Measurements from ENCODE around the gene WDR86. TPM values are rescaled to one million over a fixed set of nuclear protein-coding genes. Genes with fewer than 3 reads are reported as not detected.

Gene WDR86
- polyA plus RNA-seq, 1 donor from 2014 or later: 46.2 TPM

DNA sequence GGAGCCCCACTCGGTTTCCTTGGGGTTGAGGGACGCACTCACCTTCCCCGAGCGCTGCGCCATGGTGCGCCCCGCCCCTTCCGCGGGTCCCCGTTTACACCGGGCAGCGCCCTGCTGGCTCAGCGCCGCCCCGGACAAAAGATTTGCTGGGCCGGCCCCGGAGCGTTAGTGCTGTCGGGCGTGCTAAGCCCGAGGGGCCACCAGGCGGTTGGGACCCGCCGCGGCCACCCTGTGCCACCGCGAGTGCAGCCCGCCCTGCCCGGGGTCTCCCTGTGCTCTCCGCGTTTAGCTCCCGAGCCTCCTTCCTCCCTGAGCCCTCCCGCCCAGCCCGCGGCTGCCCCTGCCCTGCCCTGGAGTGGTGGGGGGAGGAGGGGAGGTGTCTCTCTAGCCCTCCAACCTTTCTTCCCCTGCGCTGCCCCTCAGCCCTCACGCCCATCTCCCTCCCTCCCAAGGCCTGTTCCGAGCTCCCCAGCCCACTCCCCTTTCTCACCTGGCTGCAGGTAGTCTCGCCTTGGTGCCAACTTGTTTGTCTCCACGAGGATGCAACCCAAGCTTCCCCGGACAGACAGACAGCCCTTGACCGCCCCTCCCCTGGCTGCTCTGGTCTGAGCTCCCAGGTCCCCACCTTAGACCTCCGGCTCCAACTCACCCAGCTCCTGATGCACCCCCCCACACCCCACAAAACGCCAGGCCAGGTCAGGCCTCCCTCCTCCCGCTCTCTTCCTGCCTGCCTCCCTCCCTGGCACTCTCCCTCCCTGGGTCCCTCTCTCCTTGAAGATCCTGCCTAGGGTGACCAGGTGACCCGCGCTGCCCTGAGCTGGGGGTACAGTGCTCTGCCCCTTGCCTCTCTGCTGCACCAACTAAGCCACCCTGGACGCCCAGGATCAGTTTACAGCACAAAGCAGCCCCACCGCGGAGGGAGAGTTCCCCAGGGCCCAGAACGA, 30.3 kb upstream of the WDR86 start, which contains the start of gene CRYGN:
CRYGN (minus strand) TSS at position 287 of the 944 bp plus-strand sequence; CDS start at position 63, 224 bp downstream.
- TF ChIP-seq, protein P1, sequence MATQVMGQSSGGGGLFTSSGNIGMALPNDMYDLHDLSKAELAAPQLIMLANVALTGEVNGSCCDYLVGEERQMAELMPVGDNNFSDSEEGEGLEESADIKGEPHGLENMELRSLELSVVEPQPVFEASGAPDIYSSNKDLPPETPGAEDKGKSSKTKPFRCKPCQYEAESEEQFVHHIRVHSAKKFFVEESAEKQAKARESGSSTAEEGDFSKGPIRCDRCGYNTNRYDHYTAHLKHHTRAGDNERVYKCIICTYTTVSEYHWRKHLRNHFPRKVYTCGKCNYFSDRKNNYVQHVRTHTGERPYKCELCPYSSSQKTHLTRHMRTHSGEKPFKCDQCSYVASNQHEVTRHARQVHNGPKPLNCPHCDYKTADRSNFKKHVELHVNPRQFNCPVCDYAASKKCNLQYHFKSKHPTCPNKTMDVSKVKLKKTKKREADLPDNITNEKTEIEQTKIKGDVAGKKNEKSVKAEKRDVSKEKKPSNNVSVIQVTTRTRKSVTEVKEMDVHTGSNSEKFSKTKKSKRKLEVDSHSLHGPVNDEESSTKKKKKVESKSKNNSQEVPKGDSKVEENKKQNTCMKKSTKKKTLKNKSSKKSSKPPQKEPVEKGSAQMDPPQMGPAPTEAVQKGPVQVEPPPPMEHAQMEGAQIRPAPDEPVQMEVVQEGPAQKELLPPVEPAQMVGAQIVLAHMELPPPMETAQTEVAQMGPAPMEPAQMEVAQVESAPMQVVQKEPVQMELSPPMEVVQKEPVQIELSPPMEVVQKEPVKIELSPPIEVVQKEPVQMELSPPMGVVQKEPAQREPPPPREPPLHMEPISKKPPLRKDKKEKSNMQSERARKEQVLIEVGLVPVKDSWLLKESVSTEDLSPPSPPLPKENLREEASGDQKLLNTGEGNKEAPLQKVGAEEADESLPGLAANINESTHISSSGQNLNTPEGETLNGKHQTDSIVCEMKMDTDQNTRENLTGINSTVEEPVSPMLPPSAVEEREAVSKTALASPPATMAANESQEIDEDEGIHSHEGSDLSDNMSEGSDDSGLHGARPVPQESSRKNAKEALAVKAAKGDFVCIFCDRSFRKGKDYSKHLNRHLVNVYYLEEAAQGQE (IDR thresholded peaks at IDR 0.05; ENCODE audit: borderline replicate concordance): no peak
- TF ChIP-seq POLR2AphosphoS5 (IDR thresholded peaks at IDR 0.05) (no peak), MXI1 (conservative IDR thresholded peaks at IDR 0.05; ENCODE audit: poor library complexity, severe bottlenecking) (no peak), SMC3 (conservative IDR thresholded peaks at IDR 0.05; ENCODE audit: poor library complexity) (no peak), RAD21 (conservative IDR thresholded peaks at IDR 0.05) (no peak), EP300 (conservative IDR thresholded peaks at IDR 0.05; ENCODE audit: poor library complexity, severe bottlenecking) (no peak), EZH2 (IDR thresholded peaks at IDR 0.05; ENCODE audit: borderline replicate concordance, insufficient read depth, low read length, poor library complexity, severe bottlenecking) (no peak), TAF1 (IDR thresholded peaks at IDR 0.05; ENCODE audit: low read depth) (no peak)
- TF ChIP-seq, protein P2, sequence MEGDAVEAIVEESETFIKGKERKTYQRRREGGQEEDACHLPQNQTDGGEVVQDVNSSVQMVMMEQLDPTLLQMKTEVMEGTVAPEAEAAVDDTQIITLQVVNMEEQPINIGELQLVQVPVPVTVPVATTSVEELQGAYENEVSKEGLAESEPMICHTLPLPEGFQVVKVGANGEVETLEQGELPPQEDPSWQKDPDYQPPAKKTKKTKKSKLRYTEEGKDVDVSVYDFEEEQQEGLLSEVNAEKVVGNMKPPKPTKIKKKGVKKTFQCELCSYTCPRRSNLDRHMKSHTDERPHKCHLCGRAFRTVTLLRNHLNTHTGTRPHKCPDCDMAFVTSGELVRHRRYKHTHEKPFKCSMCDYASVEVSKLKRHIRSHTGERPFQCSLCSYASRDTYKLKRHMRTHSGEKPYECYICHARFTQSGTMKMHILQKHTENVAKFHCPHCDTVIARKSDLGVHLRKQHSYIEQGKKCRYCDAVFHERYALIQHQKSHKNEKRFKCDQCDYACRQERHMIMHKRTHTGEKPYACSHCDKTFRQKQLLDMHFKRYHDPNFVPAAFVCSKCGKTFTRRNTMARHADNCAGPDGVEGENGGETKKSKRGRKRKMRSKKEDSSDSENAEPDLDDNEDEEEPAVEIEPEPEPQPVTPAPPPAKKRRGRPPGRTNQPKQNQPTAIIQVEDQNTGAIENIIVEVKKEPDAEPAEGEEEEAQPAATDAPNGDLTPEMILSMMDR (IDR thresholded peaks at IDR 0.05; ENCODE audit: poor library complexity, severe bottlenecking): no peak
- no peaks in the 10 kb centered on the region for H3K9me2 ChIP-seq (ENCODE audit: insufficient read depth, low read length)
- H3K9me3 ChIP-seq (ENCODE audit: low read length): no peaks in the 10 kb centered on the region
- H2AFZ ChIP-seq (ENCODE audit: low read depth, low read length): no peak within 1 kb of the TSS
- H3K4me3 ChIP-seq (ENCODE audit: low read length): peak within 1 kb of the TSS; percentile 56
- peaks cover 15% of the 10 kb centered on the region for H3K27me3 ChIP-seq (ENCODE audit: insufficient read depth, low read depth, low read length)
- H3F3A ChIP-seq (ENCODE audit: insufficient read depth, low read length, poor library complexity, severe bottlenecking): no peaks in the 10 kb centered on the region
- no peak within 1 kb of the TSS for H3K4me2 ChIP-seq (ENCODE audit: low read length)
- H3K9ac ChIP-seq (ENCODE audit: low read length): no peak within 1 kb of the TSS
- H3K36me3 ChIP-seq (ENCODE audit: insufficient read depth, low read length): no peaks in the 10 kb centered on the region
- no peaks in the 10 kb centered on the region for H4K20me1 ChIP-seq (ENCODE audit: insufficient read depth)
- H3K79me2 ChIP-seq (replicated peaks; ENCODE audit: insufficient read depth, low read length): no peaks in the 10 kb centered on the region
- H3K27ac ChIP-seq (ENCODE audit: low read length): no peak within 1 kb of the TSS

DNA sequence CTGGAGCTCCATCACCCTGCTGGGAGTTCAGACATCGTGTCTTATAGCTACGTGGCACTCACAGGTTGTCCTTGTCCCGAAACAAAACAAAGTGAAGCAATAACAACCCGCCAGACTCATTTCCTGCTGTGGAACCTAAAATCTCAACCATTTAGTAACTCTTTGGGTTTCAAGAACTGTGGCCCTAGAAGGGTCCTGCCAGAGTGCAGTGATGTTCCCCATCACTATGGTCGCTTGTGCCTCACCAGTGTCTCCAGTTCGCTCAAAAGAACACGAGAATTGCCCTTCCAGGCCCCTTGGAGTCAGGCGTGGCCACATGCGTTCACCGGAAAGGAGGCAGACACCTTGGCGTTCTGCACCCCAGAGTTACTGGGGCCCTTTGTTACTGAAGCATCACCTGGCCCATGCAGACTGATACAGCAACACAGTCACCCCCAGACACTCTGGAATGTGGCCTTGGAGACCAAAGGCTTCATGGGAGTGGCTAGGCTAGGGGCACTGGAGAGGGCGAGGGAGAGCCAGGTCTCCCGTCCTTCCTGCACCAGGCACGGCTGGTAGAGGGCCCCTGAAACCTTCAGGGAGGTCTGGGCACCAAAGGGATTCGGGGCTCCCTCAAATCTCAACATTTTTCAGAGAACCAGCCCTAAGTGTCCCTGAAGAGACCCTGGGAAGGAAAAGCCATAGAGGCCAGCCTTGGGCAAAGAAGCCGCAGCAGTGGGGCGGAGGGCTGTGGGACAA, 29.2 kb upstream of the WDR86 start:
- peak overlapping the region; percentile 56 for H3K4me3 ChIP-seq (ENCODE audit: low read length)
- no peak overlapping the region for H3K9ac ChIP-seq (ENCODE audit: low read length)
- no peaks in the 10 kb centered on the region for H3K36me3 ChIP-seq (ENCODE audit: insufficient read depth, low read length)
- no peak overlapping the region for H2AFZ ChIP-seq (ENCODE audit: low read depth, low read length)
- H3K79me2 ChIP-seq (replicated peaks; ENCODE audit: insufficient read depth, low read length): no peaks in the 10 kb centered on the region
- H3K27me3 ChIP-seq (ENCODE audit: insufficient read depth, low read depth, low read length): peaks cover 15% of the 10 kb centered on the region
- no peak overlapping the region for H3K27ac ChIP-seq (ENCODE audit: low read length)
- no peaks in the 10 kb centered on the region for H3F3A ChIP-seq (ENCODE audit: insufficient read depth, low read length, poor library complexity, severe bottlenecking)
- no peaks in the 10 kb centered on the region for H4K20me1 ChIP-seq (ENCODE audit: insufficient read depth)
- H3K9me3 ChIP-seq (ENCODE audit: low read length): no peaks in the 10 kb centered on the region
- no peak for TF ChIP-seq EP300 (conservative IDR thresholded peaks at IDR 0.05; ENCODE audit: poor library complexity, severe bottlenecking)
- TF ChIP-seq TAF1 (IDR thresholded peaks at IDR 0.05; ENCODE audit: low read depth): no peak
- no peak for TF ChIP-seq MXI1 (conservative IDR thresholded peaks at IDR 0.05; ENCODE audit: poor library complexity, severe bottlenecking)
- no peak for TF ChIP-seq RAD21 (conservative IDR thresholded peaks at IDR 0.05)
- no peak for TF ChIP-seq POLR2AphosphoS5 (IDR thresholded peaks at IDR 0.05)
- TF ChIP-seq SMC3 (conservative IDR thresholded peaks at IDR 0.05; ENCODE audit: poor library complexity): no peak
- TF ChIP-seq, protein P2 (IDR thresholded peaks at IDR 0.05; ENCODE audit: poor library complexity, severe bottlenecking): no peak
- TF ChIP-seq, protein P1 (IDR thresholded peaks at IDR 0.05; ENCODE audit: borderline replicate concordance): no peak
- TF ChIP-seq EZH2 (IDR thresholded peaks at IDR 0.05; ENCODE audit: borderline replicate concordance, insufficient read depth, low read length, poor library complexity, severe bottlenecking): no peak
- H3K4me2 ChIP-seq (ENCODE audit: low read length): no peak overlapping the region
- no peaks in the 10 kb centered on the region for H3K9me2 ChIP-seq (ENCODE audit: insufficient read depth, low read length)

All from neural cell (in vitro differentiated cells).